Stimulated activated naive B cell treated with anti-CD40 and anti-IgM and Interleukin-4, amounts not matched to agents 10 μg/mL and 1 μg/mL and 100 μg/mL, for 72 hours (primary cell): ENCODE data around the gene CNOT3.
"Not testable (repeated sequence)": the region's sequence is repeated elsewhere in the genome, so short reads cannot be mapped to it uniquely, and the experiment has no call there.

Experiments used
- ATAC-seq, 2 donors: fragments of 150-1000 bp; cut with Tn5 transposase; replicated peaks; 2 replicates each; pipeline ENCODE4 v1.10.0; 2021; ENCODE audit warnings: moderate library complexity in 1 of 2
- DNase-seq: peaks from one replicate; pipeline ENCODE4 v3.0.0; 2021
- H3K27ac Mint-ChIP-seq: one replicate; pipeline ENCODE4 v1.8.0; 2022; ENCODE audit warnings: mild to moderate bottlenecking, mixed read lengths
- H3K27me3 Mint-ChIP-seq, 2 donors: one replicate each; pipeline ENCODE4 v1.8.0; 2022; ENCODE audit warnings: mixed read lengths in 2 of 2
- H3K36me3 Mint-ChIP-seq, 2 donors: one replicate each; pipeline ENCODE4 v1.8.0; 2022; ENCODE audit warnings: mixed read lengths in 2 of 2, mild to moderate bottlenecking in 1 of 2
- H3K4me1 Mint-ChIP-seq, 2 donors: one replicate each; pipeline ENCODE4 v1.8.0; 2022; ENCODE audit warnings: mixed read lengths in 2 of 2, mild to moderate bottlenecking in 1 of 2
- H3K4me3 Mint-ChIP-seq, 2 donors: one replicate each; pipeline ENCODE4 v1.8.0; 2022; ENCODE audit warnings: mild to moderate bottlenecking in 2 of 2, mixed read lengths in 2 of 2, moderate library complexity in 1 of 2
- H3K9me3 Mint-ChIP-seq, 2 donors: one replicate each; pipeline ENCODE4 v1.8.0; 2022; ENCODE audit warnings: mixed read lengths in 2 of 2, mild to moderate bottlenecking in 1 of 2

Gene CNOT3

DNA sequence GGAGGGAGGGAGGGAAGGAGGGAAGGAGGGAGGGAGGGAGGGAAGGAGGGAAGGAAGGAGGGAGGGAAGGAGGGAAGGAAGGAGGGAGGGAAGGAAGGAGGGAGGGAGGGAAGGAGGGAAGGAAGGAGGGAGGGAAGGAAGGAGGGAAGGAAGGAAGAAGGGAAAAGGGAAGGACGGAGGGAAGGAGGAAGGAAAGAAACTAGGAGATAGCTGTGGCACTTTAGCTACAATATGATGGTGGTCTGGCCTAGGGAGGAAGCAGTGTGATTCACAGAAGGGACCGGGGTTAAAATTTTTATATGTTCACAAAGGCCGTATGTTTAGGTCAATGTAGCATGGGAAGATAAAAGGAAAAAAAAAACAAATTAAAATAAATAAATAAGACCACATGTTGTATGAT is 44.3 kb downstream of the CNOT3 start:
- not testable (repeated sequence) for ATAC-seq, H3K9me3 Mint-ChIP-seq, H3K4me3 Mint-ChIP-seq, H3K27ac Mint-ChIP-seq, DNase-seq, H3K27me3 Mint-ChIP-seq
- peaks cover 33 to 53% of the 10 kb centered on the region in 2 donors for H3K36me3 Mint-ChIP-seq
- H3K4me1 Mint-ChIP-seq = peaks cover 2 to 14% of the 10 kb centered on the region in 2 donors

DNA sequence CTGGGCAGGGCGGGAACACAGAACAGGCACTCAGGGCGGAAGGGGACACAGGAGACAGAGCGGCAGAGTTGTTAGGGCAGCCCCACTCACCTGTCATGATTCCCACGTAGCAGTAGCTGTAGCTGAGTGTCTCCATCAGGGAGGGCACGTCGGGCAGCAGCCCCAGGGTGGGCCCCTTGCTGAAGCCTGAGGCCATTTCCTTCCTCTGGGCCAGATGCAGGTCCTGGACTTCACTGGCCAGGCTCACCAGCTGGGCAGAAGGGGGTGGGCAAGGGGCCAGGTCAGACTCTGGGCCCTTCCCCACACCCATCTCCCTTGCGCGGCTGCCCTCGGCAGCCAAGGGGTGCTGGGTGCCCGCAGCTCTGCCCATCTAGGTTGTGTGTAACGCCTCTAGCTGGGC is 45.9 kb downstream of the CNOT3 start:
- no peak for ATAC-seq
- Mint-ChIP-seq H3K36me3 (peaks cover 36 to 54% of the 10 kb centered on the region in 2 donors), H3K9me3 (no peaks in the 10 kb centered on the region), H3K4me3 (no peak overlapping the region), H3K27ac (no peak overlapping the region), H3K27me3 (no peaks in the 10 kb centered on the region), H3K4me1 (peaks cover 12 to 29% of the 10 kb centered on the region in 2 donors)
- no peak for DNase-seq

DNA sequence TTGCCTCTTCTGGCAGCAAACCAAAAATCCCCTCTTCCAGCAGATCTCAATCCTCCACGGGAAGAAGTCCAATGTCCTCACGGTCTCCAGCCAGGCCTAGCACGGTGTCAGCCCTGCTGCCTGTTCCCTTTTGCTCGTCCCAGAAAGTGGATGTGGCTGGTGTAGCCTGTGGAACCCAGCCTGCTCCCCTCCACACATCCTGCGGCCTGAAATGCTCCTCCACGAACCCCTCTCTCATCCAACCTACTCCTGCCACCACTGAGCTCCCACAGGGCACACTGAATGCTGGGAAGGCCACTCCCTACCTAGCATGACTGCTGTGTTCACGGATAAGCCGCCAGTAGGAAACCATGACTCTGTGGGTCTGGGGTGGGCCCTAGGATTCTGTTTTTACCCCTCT is 48.8 kb downstream of the CNOT3 start:
- DNase-seq (no peak), ATAC-seq (no peak)
- Mint-ChIP-seq H3K27me3 (no peaks in the 10 kb centered on the region), H3K36me3 (peaks cover 24 to 30% of the 10 kb centered on the region in 2 donors), H3K27ac (no peak overlapping the region), H3K4me3 (no peak overlapping the region), H3K4me1 (peaks cover 12 to 26% of the 10 kb centered on the region in 2 donors), H3K9me3 (no peaks in the 10 kb centered on the region)

DNA sequence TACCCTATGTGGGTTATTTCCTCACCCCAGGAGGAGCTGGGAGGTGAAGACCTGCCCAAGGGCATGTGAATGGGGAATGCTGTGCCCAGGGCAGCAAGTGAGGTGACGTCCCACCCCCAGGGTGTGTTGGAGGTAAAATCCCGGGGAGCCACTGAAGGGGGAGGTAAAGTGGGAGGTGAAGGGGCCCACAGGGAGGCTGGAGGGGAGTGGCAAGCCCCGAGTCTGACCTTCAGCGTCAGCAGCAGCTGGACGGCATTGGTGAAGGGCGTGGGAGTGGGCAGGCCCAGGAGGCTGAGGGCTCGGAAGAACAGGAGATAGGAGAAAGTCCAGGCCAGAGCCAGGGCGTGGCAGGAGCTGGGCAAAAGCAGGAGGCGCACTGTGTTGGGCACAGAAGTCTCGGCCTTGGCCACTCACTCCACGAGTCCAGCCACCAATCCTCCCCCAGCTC is 49.4 kb downstream of the CNOT3 start:
- no peaks in the 10 kb centered on the region for H3K27me3 Mint-ChIP-seq
- ATAC-seq = no peak
- H3K36me3 Mint-ChIP-seq = peaks cover 25 to 35% of the 10 kb centered on the region in 2 donors
- peaks cover 16 to 33% of the 10 kb centered on the region in 2 donors for H3K4me1 Mint-ChIP-seq
- no peaks in the 10 kb centered on the region for H3K9me3 Mint-ChIP-seq
- H3K4me3 Mint-ChIP-seq = peak overlapping the region; percentile 31 to 91
- DNase-seq = no peak
- H3K27ac Mint-ChIP-seq = peak overlapping the region; percentile 77

DNA sequence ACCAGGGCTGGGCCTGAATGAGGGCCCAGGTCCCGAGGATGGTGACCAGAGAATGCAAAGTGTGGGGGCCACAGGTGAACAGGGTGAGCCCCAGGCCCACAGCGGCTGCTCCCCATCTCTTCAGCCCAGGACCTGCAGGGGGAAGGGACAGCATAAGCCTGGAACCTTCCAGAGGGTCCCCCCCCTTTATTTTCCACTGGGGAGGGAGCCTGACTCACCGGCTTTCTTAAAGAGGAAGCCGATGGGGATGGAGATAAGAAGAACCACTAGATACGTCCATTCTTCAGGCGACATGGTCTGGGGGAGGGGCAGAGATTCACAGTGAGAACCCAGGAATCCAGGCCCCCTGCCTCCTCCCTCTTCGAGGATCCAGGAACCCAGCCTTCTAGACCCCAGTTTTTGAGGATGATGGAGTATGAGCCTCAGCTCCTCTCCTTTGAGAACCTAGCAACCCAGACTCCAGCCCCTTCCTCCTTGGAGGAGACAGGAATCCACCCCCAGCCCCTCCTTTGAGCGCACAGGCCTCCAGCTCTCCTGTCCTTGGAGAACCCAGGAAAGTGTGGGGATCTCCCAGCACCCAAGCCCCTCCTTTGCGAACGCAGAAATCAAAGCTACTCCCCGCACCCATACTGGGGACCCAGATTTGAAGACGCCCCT is 50.8 kb downstream of the CNOT3 start:
- no peaks in the 10 kb centered on the region for H3K27me3 Mint-ChIP-seq
- peaks cover 29 to 37% of the 10 kb centered on the region in 2 donors for H3K36me3 Mint-ChIP-seq
- H3K27ac Mint-ChIP-seq = peak overlapping the region; percentile 81
- no peak for ATAC-seq
- H3K9me3 Mint-ChIP-seq = no peaks in the 10 kb centered on the region
- peaks cover 23 to 46% of the 10 kb centered on the region in 2 donors for H3K4me1 Mint-ChIP-seq
- DNase-seq = no peak
- H3K4me3 Mint-ChIP-seq = peak overlapping the region; percentile 91 to 96

DNA sequence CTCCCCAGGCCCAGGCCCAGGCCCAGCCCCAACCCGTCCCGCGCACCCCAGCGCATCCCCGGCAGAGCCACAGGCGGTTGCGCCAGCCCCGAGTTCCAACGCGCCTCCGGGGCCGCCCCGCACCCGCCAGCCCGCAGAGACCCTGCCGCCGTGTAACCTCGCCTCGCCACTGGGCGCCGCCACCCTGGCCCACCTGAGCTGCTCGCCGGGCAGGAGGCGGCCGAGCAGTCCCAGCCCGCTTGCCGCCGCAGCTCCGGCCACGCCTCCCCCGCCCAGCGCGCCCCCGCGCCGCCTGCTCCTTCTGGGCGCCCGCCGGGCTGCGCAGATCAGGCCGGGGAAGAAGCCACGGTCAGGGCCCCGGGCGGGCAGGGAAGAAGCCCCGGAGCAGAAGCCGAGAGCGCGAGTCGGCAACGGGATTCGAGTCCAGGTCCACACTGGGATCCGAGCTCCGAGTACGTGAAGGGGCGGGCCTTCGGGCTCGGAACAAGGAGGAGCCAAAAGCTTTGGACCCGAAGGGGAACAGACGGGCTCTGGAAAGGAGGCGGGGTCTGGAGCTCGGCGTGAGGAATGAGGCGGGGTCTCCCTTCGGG is 51.7 kb downstream of the CNOT3 start, which contains the start of gene MBOAT7:
MBOAT7 (minus strand) TSS at position 436 of the 590 bp plus-strand sequence. CDS start 1,072 bp downstream, outside the sequence.
- DNase-seq (no peak), ATAC-seq (peak; percentile 19 to 40)
- Mint-ChIP-seq H3K4me3 (peak within 1 kb of the TSS; percentile 91 to 96), H3K9me3 (no peaks in the 10 kb centered on the region), H3K27ac (peak within 1 kb of the TSS; percentile 99), H3K27me3 (no peaks in the 10 kb centered on the region), H3K4me1 (peaks cover 23 to 47% of the 10 kb centered on the region in 2 donors), H3K36me3 (peaks cover 25 to 33% of the 10 kb centered on the region in 2 donors)

DNA sequence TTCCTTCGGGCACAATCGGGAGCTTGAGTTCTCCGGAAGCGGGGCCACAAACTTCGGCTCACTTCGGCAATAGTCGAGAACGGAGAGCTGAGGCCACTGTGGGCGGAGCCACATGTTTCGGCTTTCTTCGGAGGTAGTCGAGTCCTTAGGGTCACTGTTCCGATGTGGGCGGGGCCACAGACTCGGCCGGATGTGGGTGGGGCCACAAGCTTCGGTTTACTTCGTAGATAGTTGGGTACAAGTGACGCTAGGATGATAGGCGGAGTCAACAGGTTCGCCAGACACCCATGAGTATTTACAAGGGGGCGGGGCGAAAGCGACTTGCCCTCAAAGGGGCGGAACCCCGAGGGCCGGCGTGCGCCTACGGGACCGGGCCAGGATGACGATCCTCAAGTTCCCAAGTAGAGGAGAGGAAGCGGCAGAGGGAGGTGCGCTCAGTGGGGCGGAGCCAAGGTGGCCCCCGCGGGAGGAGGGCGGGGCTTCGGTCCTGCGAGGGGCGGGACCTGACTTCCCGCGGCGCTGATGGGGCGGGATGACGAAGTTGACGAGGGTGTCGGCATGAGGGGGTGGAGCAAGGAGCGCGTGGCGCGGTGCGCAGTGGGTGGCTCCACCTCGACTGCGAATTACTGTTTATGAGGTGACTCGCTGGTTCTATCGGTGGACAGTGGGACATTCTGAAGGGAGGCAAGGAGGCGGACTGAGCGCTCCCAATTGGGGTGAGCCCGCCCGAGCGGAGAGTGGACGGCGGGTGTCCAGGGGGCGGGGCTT is 52.4 kb downstream of the CNOT3 start:
- Mint-ChIP-seq H3K27ac (peak overlapping the region; percentile 99), H3K36me3 (peaks cover 23 to 33% of the 10 kb centered on the region in 2 donors), H3K27me3 (no peaks in the 10 kb centered on the region), H3K4me1 (peaks cover 23 to 47% of the 10 kb centered on the region in 2 donors), H3K4me3 (peak overlapping the region; percentile 91 to 96), H3K9me3 (no peaks in the 10 kb centered on the region)
- peak; percentile 61 to 65 for ATAC-seq
- peak; percentile 100 for DNase-seq

DNA sequence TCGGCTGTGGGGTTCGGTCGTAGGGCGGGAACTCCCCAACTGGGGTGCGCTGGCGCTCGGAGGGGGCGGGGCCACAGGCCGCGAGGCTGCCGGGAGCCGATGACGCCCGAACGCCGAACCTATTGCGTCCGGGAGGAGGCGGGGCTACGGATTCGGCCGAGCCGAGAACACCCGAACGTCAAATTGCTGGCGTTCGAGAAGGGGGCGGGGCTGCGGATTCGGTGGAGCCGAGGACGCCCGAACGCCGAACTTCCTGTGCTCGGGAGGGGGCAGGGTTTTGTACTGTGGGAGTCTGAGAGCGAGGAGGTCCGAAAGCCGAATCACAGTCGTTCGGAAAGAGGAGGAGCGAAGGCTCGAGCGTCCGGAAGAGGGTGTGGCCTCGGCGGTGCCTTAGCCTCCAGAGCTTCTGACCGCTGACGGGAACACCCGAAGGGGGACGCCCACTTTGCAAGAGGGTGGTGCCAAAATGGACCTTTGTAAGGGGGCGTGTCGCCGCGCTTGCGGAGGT is 53.0 kb downstream of the CNOT3 start:
- DNase-seq (peak; percentile 100), ATAC-seq (peak; percentile 69 to 70)
- Mint-ChIP-seq H3K9me3 (no peaks in the 10 kb centered on the region), H3K36me3 (peaks cover 23 to 35% of the 10 kb centered on the region in 2 donors), H3K27ac (peak overlapping the region; percentile 99), H3K4me3 (peak overlapping the region; percentile 91 to 96), H3K27me3 (no peaks in the 10 kb centered on the region), H3K4me1 (peaks cover 23 to 47% of the 10 kb centered on the region in 2 donors)

DNA sequence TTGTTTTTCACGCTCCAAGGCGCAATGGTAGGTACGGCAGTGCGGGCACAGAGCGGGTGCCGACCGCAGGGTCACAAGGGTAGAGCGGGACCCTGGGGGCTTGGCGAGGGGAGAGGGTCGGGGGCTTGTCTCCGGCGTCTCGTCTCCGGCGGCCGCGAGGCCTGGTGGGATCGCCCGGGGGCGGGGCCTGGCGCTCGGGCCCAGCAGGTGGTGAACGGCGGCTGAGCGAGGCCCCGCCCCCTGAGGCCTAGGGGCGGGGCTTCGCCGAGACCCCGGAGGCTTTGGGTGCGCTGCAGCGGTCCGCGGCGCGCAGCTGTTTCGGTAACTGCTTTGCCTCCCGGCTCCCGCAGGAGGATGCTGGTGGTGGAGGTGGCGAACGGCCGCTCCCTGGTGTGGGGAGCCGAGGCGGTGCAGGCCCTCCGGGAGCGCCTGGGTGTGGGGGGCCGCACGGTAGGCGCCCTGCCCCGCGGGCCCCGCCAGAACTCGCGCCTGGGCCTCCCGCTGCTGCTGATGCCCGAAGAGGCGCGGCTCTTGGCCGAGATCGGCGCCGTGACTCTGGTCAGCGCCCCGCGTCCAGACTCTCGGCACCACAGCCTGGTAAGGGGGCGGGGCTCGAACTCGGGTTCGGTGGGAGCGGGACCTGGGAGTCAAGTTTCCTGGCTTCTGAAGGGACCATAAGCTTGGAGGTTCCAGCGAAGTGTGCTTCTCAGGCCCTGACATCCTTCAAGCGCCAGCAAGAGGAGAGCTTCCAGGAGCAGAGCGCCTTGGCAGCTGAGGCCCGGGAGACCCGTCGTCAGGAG is 53.6 kb downstream of the CNOT3 start, which contains the start of gene TSEN34:
TSEN34 (plus strand) TSS at position 298 of the 800 bp plus-strand sequence; CDS start at position 355, 57 bp downstream.
- Mint-ChIP-seq H3K27me3 (no peaks in the 10 kb centered on the region), H3K27ac (peak within 1 kb of the TSS; percentile 99), H3K36me3 (peaks cover 24 to 36% of the 10 kb centered on the region in 2 donors), H3K4me1 (peaks cover 23 to 47% of the 10 kb centered on the region in 2 donors), H3K9me3 (no peaks in the 10 kb centered on the region), H3K4me3 (peak within 1 kb of the TSS; percentile 91 to 96)
- DNase-seq (no peak), ATAC-seq (peak; percentile 36)

DNA sequence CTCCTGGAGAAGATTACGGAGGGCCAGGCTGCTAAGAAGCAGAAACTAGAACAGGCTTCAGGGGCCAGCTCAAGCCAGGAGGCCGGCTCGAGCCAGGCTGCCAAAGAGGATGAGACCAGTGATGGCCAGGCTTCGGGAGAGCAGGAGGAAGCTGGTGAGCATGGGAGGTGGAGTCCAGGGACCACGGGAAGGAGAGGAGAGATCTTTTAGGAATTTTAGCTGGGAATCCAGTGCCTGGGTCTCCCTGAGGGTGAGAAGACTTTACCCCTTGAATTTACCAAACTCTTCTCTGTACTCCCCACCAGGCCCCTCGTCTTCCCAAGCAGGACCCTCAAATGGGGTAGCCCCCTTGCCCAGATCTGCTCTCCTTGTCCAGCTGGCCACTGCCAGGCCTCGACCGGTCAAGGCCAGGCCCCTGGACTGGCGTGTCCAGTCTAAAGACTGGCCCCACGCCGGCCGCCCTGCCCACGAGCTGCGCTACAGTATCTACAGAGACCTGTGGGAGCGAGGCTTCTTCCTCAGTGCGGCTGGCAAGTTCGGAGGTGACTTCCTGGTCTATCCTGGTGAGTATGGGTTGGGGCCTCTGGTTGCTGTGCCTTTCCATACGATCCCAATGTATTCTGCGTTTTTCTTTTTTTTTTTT is 54.4 kb downstream of the CNOT3 start:
- H3K36me3 Mint-ChIP-seq = peaks cover 18 to 29% of the 10 kb centered on the region in 2 donors
- peaks cover 20 to 41% of the 10 kb centered on the region in 2 donors for H3K4me1 Mint-ChIP-seq
- no peak for ATAC-seq
- peak overlapping the region; percentile 91 to 96 for H3K4me3 Mint-ChIP-seq
- H3K27ac Mint-ChIP-seq = peak overlapping the region; percentile 84
- H3K9me3 Mint-ChIP-seq = no peaks in the 10 kb centered on the region
- H3K27me3 Mint-ChIP-seq = no peaks in the 10 kb centered on the region
- no peak for DNase-seq

DNA sequence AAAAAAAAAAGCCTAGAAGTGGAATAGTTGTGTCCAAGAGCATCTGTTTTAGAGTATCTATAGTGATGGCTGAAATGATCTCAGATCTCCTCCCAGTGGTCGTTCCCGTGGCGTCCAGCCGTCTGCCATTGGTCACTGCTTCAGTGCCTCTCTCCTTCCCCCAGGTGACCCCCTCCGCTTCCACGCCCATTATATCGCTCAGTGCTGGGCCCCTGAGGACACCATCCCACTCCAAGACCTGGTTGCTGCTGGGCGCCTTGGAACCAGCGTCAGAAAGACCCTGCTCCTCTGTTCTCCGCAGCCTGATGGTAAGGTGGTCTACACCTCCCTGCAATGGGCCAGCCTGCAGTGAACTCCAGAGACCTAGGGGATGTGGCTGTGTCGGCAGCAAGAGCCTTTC is 55.4 kb downstream of the CNOT3 start:
- Mint-ChIP-seq H3K36me3 (peaks cover 12 to 28% of the 10 kb centered on the region in 2 donors), H3K4me3 (peak overlapping the region in 1 of 2 donors; percentile 46), H3K27me3 (no peaks in the 10 kb centered on the region), H3K9me3 (no peaks in the 10 kb centered on the region), H3K27ac (no peak overlapping the region), H3K4me1 (peaks cover 13 to 30% of the 10 kb centered on the region in 2 donors)
- DNase-seq (no peak), ATAC-seq (no peak)

DNA sequence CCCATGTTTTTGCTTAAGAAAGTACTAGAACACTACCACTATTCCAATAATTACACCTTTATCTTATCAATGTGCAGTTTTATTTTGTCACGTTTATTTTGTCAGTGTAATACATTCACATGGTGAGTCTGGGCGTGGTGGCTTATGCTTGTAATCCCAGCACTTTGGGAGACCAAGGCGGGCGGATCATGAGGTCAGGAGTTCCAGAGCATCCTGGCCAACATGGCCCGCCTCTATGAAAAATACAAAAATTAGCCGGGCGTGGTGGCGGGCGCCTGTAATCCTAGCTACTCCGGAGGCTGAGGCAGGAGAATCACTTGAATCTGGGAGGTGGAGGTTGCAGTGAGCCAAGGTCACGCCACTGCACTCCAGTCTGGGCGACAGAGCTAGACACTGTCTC is 56.9 kb downstream of the CNOT3 start:
- H3K27me3 Mint-ChIP-seq, ATAC-seq, H3K27ac Mint-ChIP-seq, H3K4me3 Mint-ChIP-seq, H3K9me3 Mint-ChIP-seq, DNase-seq: not testable (repeated sequence)
- Mint-ChIP-seq H3K36me3 (peaks cover 12 to 32% of the 10 kb centered on the region in 2 donors), H3K4me1 (peaks cover 17 to 25% of the 10 kb centered on the region in 2 donors)

DNA sequence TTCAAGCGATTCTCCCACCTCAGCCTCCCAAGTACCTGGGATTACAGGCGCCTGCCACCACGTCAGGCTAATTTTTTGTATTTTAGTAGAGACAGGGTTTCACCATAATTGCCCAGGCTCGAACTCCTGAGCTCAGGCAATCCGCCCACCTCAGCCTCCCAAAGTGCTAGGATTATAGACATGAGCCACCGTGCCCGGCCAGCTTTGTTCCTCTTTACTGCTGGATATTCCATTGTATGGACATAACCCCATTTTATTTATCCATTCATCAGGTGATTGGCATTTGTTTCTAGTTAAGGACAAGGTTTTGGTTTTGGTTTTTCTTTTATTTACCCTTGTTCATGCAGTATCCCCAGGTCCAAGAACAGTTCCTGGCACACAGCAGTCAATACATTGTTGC is 59.0 kb downstream of the CNOT3 start:
- ATAC-seq (no peak), DNase-seq (no peak)
- H3K4me3 Mint-ChIP-seq = no peak overlapping the region
- no peak overlapping the region for H3K27ac Mint-ChIP-seq
- peaks cover 20 to 42% of the 10 kb centered on the region in 2 donors for H3K36me3 Mint-ChIP-seq
- H3K4me1 Mint-ChIP-seq = peaks cover 23 to 33% of the 10 kb centered on the region in 2 donors
- no peaks in the 10 kb centered on the region for H3K27me3 Mint-ChIP-seq
- H3K9me3 Mint-ChIP-seq = no peaks in the 10 kb centered on the region
